Activated T-helper 9 cell treated with anti-CD3 and anti-CD28 coated beads, Interleukin-2, amount 50 U/mL, for 16 hours (primary cell): Measurements from ENCODE around the gene DNLZ.
"Not testable (repeated sequence)": the region's sequence is repeated elsewhere in the genome, so short reads cannot be mapped to it uniquely, and the experiment has no call there.

ENCODE experiments used
- DNase-seq: peaks from one replicate; pipeline ENCODE4 v3.0.0-alpha.2; 2020; ENCODE audit warnings: low read depth

Gene DNLZ

GRCh38 chr9:136359774-136360718 is 3.5 kb downstream of the DNLZ start:
- DNase-seq: no peak

- no peak for DNase-seq
Measured at GRCh38 chr9:136358888-136359287, 4.7 kb downstream of the DNLZ start.

- DNase-seq: no peak
Measured at GRCh38 chr9:136358016-136358415, 5.5 kb downstream of the DNLZ start.

- no peak for DNase-seq
Measured at GRCh38 chr9:136357202-136357725, 6.3 kb downstream of the DNLZ start.

- no peak for DNase-seq
Measured at GRCh38 chr9:136355616-136356557, 7.7 kb downstream of the DNLZ start.

- DNase-seq: no peak
Measured at GRCh38 chr9:136354592-136355085, 8.9 kb downstream of the DNLZ start.

- no peak for DNase-seq
Measured at GRCh38 chr9:136353757-136354488, 9.6 kb downstream of the DNLZ start.

- no peak for DNase-seq
Measured at GRCh38 chr9:136353088-136353487, 10.5 kb downstream of the DNLZ start.

GRCh38 chr9:136352682-136353081 is 10.9 kb downstream of the DNLZ start:
- no peak for DNase-seq

GRCh38 chr9:136351868-136352267 is 11.7 kb downstream of the DNLZ start:
- DNase-seq: not testable (repeated sequence)

GRCh38 chr9:136351252-136351800 is 12.2 kb downstream of the DNLZ start:
- DNase-seq: no peak

GRCh38 chr9:136349546-136349945 is 14.0 kb downstream of the DNLZ start:
- no peak for DNase-seq

- DNase-seq: no peak
Measured at GRCh38 chr9:136348691-136349090, 14.9 kb downstream of the DNLZ start.

GRCh38 chr9:136347472-136348256 is 15.9 kb downstream of the DNLZ start:
- DNase-seq: no peak

GRCh38 chr9:136346927-136347465 is 16.5 kb downstream of the DNLZ start:
- no peak for DNase-seq

- DNase-seq: no peak
Measured at GRCh38 chr9:136346157-136346481, 17.4 kb downstream of the DNLZ start.

- no peak for DNase-seq
Measured at GRCh38 chr9:136345281-136346156, 18.0 kb downstream of the DNLZ start.

GRCh38 chr9:136344544-136345280 is 18.8 kb downstream of the DNLZ start:
- no peak for DNase-seq

GRCh38 chr9:136343884-136344269 is 19.7 kb downstream of the DNLZ start:
- DNase-seq: no peak
